KMS-11 (cell line): ENCODE results near the gene ZRANB1.

ENCODE experiments used
- H2AFZ ChIP-seq: fragments of 200-600 bp; sonication (generic); 2 replicates; pipeline ENCODE4 v1.6.1; 2016; ENCODE audit warnings: antibody characterized with exemption, mixed run types, low read depth
- H3K27ac ChIP-seq: fragments of 200-600 bp; sonication (generic); 2 replicates; pipeline ENCODE4 v1.6.1; 2016; ENCODE audit warnings: mild to moderate bottlenecking, mixed run types
- H3K27me3 ChIP-seq: fragments of 200-600 bp; sonication (generic); 2 replicates; pipeline ENCODE4 v1.6.1; 2017; ENCODE audit warnings: mild to moderate bottlenecking, low read depth, mixed run types, moderate library complexity; ENCODE audit not compliant: insufficient read depth
- H3K36me3 ChIP-seq: fragments of 200-600 bp; sonication (generic); 2 replicates; pipeline ENCODE4 v1.6.1; 2017; ENCODE audit warnings: mild to moderate bottlenecking, mixed run types; ENCODE audit not compliant: insufficient read depth
- H3K4me1 ChIP-seq: fragments of 200-600 bp; sonication (generic); 2 replicates; pipeline ENCODE4 v1.6.1; 2016; ENCODE audit warnings: mild to moderate bottlenecking, low read depth, mixed run types; ENCODE audit not compliant: poor library complexity, severe bottlenecking
- H3K4me2 ChIP-seq: fragments of 200-600 bp; sonication (generic); 2 replicates; pipeline ENCODE4 v1.7.0; 2016; ENCODE audit warnings: mild to moderate bottlenecking, mixed run types
- H3K4me3 ChIP-seq: fragments of 200-600 bp; sonication (generic); IDR thresholded peaks from 2 replicates; pipeline ENCODE4 v1.6.1; 2017; ENCODE audit warnings: low read depth, low read length, mixed read lengths; ENCODE audit not compliant: insufficient read depth
- H3K79me2 ChIP-seq: fragments of 200-600 bp; sonication (generic); 2 replicates; pipeline ENCODE4 v1.6.1; 2016; ENCODE audit warnings: low read depth, mixed run types; ENCODE audit not compliant: insufficient read depth
- H3K9ac ChIP-seq: fragments of 200-600 bp; sonication (generic); 2 replicates; pipeline ENCODE4 v1.6.1; 2016; ENCODE audit warnings: mild to moderate bottlenecking, mixed run types
- H4K20me1 ChIP-seq: fragments of 200-600 bp; sonication (generic); 2 replicates; pipeline ENCODE4 v1.6.1; 2016; ENCODE audit warnings: mild to moderate bottlenecking, mixed run types; ENCODE audit not compliant: insufficient read depth
- CTCF ChIP-seq: fragments of 200-600 bp; sonication (generic); conservative IDR thresholded peaks from 2 replicates; pipeline ENCODE4 v1.6.1; 2017; ENCODE audit warnings: low read depth, mild to moderate bottlenecking, antibody characterized with exemption, low read length, moderate library complexity, mixed read lengths

Gene ZRANB1

DNA sequence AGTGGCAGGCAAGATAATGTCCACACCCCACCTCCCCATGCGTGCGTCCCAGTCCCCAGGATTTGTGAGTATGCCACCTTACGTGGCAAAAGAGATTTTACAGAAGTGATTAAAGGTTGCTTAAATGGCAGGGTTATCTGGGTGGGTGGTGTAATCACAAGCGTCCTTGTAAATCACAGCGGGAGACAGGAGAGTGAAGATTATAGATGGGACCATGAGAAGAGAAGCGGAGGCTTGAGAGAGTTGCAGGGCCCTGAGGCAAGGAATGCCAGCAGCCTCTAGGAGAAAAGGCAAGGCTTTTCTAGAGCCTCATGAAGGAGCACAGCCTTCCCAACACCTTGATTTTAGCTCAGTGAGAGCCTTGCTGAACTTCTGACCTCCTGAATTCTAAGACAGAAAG is 10.2 kb downstream of the ZRANB1 start:
- no peak for TF ChIP-seq CTCF
- Histone ChIP-seq H3K9ac (no peak overlapping the region), H3K36me3 (peaks cover 3% of the 10 kb centered on the region; the same call in 1 of the 2 replicates), H4K20me1 (no peaks in the 10 kb centered on the region), H3K27me3 (no peaks in the 10 kb centered on the region), H3K79me2 (peaks cover 57% of the 10 kb centered on the region; the same call in 1 of the 2 replicates), H2AFZ (no peak overlapping the region), H3K4me3 (no peak overlapping the region), H3K27ac (no peak overlapping the region), H3K4me1 (peaks cover 45% of the 10 kb centered on the region), H3K4me2 (no peak overlapping the region)

DNA sequence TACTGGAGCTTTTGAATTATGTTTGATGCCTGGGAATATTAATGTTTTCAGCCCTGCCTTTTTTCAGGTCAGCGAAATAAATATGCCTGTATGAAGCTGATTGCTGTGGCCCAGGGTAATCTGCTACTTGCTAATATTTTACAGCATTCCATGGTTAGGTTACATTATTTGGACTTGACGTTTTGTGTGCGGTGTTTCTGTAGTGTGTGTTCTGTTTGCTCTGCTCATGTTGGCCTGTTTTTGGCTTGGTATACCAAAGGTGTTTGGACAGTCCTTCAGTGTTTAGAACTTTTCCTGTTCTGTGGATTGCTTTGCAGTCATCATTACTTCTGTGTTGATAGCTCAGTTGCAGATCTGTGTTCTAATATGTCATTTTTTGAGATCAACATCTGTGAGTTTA is 11.5 kb downstream of the ZRANB1 start:
- Histone ChIP-seq H3K27ac (no peak overlapping the region), H4K20me1 (no peaks in the 10 kb centered on the region), H3K79me2 (peaks cover 57% of the 10 kb centered on the region; the same call in 1 of the 2 replicates), H3K27me3 (no peaks in the 10 kb centered on the region), H3K36me3 (no peaks in the 10 kb centered on the region), H3K4me3 (no peak overlapping the region), H3K9ac (no peak overlapping the region), H2AFZ (no peak overlapping the region), H3K4me1 (peaks cover 42% of the 10 kb centered on the region), H3K4me2 (no peak overlapping the region)
- no peak for TF ChIP-seq CTCF

- Histone ChIP-seq H4K20me1 (peaks cover under 1% of the 10 kb centered on the region; the same call in 1 of the 2 replicates), H3K4me3 (no peak overlapping the region), H3K27me3 (no peaks in the 10 kb centered on the region), H3K9ac (no peak overlapping the region), H3K27ac (no peak overlapping the region), H3K36me3 (no peaks in the 10 kb centered on the region), H3K4me1 (peaks cover 49% of the 10 kb centered on the region), H2AFZ (no peak overlapping the region), H3K79me2 (peaks cover 54% of the 10 kb centered on the region; the same call in 1 of the 2 replicates), H3K4me2 (no peak overlapping the region)
- no peak for TF ChIP-seq CTCF
These were observed 13.3 kb downstream of the ZRANB1 start for GRCh38 chr10:124955243-124955642.

- no peak overlapping the region for H3K9ac ChIP-seq
- H3K4me3 ChIP-seq: no peak overlapping the region
- H3K4me1 ChIP-seq: peaks cover 55% of the 10 kb centered on the region
- no peak overlapping the region for H3K27ac ChIP-seq
- H4K20me1 ChIP-seq: peaks cover 6% of the 10 kb centered on the region; the same call in 1 of the 2 replicates
- TF ChIP-seq CTCF: no peak
- H3K36me3 ChIP-seq: no peaks in the 10 kb centered on the region
- no peak overlapping the region for H3K4me2 ChIP-seq
- H2AFZ ChIP-seq: no peak overlapping the region
- no peaks in the 10 kb centered on the region for H3K27me3 ChIP-seq
- peaks cover 48% of the 10 kb centered on the region; the same call in 1 of the 2 replicates for H3K79me2 ChIP-seq
These were observed 13.9 kb downstream of the ZRANB1 start for GRCh38 chr10:124955868-124956267.
